Activated CD4-positive, CD25-positive, alpha-beta regulatory T cell (primary cell): ENCODE data around the gene LYZL6.
"Not testable (repeated sequence)": the region's sequence is repeated elsewhere in the genome, so short reads cannot be mapped to it uniquely, and the experiment has no call there.

Experiments used
- DNase-seq, 4 experiments: peaks; one replicate each; lab custom pipeline; 2025; lab: John Stamatoyannopoulos, UW

LYZL6 gene

DNA sequence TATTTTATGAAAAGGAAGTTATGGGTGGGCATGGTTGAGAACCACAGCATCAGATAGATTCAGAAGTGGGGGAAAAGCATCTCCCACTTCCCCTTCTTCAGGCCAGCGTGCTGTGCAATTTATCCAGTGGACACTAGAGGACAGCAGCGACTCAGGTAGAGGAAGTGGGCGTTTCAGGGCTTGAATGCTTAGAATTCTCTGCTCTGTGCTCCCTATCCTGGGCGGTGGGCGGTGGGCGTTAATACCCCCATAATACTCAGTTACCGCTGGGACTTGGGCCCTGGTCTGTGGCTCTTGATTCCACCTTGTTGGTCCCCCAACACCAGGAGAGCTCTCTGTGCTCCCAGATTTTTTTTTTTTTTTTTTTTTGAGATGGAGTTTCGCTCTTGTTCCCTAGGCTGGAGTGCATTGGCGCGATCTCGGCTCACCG lies 3.7 kb upstream of the LYZL6 start:
- peak in 3 of 4 experiments; percentile 3 to 11 (median 7) for DNase-seq

DNA sequence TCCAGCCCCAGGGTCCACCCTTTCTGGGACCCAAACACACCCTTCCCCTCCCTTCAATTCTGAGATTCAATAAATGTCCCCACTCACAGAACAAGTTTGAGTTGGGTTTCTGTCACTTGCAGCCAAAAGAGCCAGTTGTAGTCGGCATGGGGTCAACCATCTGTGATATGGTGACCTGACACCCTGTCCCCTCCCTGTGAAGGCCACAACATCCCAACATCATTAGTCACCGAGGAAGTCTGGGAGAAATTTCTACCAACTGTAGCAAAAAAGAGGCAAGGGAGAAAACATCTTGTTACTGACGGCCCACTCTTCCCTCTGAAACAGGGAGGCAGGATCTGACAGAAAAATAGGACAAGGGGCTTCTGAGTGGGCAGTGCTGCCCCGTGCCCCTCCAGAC lies 638 bp upstream of the LYZL6 start:
- no peak for DNase-seq

DNA sequence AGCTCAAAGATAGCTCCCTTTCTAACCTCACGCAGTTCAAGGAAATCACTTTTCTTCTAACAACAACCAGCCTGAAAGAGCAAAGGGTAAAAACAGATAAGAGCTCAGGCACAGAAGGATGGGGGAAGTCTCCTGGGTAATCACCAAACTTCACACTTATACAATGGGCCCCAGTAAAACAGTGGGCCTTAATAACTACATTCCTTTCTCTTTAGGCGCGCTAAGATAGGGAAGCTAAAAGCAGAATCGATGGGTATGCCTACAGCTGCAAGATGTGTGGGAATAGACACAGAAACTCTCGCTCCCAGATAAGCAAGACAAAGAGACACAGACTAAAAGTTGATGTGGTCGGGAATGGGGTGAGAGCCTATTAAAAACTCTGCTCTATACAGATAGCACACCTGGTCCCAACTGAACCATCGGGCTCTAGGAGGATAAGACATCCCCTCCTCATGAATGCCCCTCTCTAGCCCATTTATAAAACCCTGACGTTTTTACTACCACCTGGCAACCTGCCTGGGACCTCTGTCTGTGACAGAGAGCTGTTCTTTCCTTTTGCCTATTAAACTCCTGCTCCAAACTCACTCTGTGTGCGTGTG lies 826 bp downstream of the LYZL6 start:
- DNase-seq = no peak

DNA sequence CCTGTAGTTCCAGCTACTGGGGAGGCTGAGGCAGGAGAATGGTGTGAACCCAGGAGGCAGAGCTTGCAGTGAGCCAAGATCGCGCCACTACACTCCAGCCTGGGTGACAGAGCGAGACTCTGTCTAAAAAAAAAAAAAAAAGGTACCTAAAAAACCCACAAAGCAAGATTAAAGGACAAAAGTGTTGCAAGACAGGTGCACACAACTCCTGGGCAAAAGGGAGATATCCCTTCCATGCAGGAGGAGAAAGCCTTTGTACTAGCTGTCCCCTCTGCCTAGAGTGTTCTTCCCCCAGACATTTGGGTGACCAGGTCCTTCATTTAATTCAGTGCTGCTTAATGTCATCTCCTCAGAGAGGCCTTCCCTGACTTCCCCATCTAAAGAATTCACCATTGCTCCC lies 5.0 kb downstream of the LYZL6 start:
- not testable (repeated sequence) for DNase-seq

DNA sequence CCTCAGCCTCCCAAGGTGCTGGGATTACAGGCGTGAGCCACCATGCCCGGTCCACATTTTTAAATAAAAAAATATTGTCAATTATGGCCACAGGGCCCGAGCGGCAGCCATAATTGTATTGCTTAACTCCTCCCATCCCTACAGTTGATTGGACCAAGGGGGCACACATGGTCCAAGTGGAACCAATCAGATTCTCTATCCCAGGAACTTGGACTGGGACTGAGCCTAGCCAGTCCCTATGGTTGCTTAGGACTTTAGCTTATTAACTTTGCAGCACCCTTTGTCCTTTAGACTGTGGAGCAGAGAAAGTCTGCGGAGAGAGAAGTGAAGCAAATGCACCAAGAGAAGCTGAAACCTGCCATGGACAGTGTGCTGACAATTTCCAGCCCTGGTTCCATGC lies 7.5 kb downstream of the LYZL6 start:
- DNase-seq = no peak

DNA sequence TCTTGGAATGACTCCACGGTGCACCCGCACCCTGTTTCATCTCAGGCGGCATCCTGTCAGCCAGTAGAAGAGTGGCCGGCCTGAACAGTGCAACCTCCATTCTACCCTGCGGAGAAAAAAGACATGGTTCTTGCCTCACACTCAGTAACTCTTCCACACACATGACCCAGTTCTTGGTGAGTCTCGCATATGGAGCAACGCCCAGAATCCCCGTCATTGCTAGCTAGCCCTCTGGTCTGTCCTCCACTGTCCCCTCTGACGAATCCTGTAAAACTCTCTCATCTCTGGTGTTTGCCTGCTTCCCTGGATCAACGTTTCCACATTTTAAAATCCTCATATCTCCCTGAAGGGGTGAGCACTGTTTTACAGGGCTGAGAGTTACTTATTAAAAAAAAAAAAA lies 8.8 kb downstream of the LYZL6 start:
- no peak for DNase-seq

DNA sequence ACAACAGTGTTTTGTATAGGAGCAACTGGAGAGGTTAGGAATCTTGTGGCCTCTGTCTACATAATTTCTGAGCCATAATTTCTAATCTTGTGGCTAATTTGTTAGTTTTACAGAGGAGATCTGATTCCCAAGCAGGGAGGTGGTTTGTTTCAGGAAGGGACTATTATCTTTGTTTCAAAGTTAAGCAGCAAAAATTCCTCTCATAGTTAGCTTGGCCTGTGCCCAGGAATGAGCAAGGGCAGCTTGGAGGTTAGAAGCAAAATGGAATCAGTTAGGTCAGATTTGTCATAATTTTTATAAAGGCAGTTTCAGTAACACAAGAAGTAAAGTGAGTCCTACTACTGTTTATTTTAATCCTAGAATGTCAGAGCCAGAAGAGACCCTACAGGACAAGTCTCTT lies 10.9 kb downstream of the LYZL6 start:
- no peak for DNase-seq

DNA sequence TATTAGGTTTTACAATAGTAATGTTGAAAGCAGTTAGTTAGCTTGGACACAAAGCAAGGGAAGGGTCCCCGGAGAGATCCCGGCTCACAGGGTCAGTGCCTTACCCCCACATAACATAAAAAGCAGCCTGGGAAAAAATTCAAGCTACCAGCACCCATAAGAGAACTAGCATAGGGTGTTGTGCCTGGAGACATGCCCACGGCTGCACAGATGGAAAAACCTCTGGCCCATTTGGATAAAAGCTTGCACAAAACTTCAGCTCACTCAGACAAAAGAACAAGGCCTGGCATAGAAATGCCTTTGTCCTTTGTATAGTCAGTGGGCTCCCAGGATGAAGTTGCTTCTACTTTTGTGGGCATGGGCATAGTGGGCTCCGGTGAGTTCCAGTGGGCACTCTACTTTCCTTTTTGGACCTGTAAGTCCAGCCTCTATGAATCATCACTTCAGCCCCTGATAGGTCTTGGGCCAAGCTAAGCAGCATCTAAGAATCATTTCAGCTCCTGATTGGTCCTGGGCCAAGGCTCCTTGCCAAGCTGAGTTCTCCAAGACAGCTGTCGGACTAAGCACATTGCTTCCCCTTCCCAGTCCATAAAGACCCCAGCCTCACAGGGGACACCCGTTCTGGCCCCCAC lies 11.6 kb downstream of the LYZL6 start:
- no peak for DNase-seq

DNA sequence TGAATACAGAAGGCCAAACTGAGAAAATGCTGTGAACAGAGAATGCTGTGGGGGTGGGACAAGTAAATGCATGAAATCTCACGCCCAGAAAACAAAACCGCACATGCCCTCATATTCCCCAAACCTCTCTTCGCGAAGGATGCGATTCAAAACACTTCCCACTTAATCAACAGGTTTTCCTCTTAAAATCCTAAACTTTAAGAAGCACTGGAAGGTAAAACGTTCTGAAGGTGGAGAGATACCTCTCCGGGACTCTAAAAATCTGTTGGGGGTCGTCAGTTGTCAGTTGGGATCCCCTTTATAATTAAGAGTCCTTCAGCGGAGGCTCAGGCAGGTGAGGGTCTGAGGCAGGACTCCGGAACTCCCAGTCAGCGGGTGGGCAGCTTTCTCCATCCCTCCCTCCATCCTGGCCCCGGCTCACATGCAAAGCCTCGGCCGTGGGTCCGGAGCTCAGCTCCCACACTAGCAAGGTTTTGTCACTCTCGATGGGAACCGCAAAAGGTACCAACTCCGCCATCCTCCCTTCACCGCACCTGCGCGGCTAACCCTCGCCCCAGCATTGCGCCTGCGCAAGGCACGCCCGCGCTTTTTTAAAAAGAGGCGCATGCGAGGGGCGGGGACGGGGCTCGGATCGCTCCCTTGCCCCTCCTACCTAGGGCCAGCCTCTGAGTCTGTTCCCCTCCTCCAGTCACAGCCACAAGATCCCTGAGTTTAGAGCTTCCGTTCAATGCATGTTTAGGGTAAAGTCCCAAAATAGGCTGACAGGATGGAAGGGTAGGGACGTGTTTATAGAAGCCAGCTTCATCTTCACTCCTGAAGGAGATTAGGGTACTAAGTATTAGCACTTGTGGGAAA lies 13.1 kb downstream of the LYZL6 start, which contains the start of gene RDM1:
Gene RDM1, minus strand, starts transcription at position 563 of the 855 bp plus-strand sequence. Its CDS starts 46 bp downstream, at position 517.
- peak; percentile 13 to 53 (median 40) for DNase-seq

DNA sequence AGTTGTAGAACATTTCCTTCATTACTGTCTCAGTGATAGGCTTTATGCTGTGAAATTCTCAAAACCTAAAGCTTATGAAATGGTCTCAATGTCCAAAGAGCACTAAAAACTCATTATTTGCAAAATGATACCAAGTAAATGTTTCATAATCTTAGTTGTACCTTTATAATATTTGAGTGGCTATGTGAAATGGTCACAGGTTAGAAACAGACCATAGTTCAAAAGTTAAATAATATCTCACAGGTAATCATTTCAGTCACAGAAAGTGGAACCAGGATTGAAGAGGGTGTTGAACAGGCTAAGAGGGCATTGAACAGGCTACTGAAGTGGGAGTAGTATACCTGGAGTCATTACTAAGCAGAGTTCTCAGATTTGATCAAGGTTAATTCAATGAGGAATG lies 15.8 kb downstream of the LYZL6 start:
- DNase-seq = no peak

DNA sequence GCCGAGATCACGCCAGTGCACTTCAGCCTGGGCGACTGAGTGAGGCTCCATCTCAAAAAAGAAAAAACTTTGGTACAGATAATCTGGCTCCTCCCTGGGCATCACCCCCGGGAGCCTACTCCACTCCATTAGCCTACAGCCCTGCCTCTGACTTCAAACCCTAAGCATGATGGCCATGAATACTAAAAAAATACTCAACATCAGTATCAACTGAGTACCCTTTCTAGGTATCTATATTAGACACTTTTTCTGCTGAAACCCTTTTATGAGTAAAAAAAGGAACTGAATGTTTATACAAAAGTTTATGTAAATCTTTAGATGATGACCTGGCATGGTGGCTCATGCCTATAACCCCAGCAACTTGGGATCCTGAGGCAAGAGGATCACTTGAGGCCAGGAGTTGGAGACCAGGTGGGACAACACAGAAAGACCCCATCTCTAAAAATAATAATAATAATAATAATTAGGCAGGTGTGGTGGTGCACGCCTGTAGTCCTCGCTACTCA lies 19.9 kb downstream of the LYZL6 start:
- no peak for DNase-seq

DNA sequence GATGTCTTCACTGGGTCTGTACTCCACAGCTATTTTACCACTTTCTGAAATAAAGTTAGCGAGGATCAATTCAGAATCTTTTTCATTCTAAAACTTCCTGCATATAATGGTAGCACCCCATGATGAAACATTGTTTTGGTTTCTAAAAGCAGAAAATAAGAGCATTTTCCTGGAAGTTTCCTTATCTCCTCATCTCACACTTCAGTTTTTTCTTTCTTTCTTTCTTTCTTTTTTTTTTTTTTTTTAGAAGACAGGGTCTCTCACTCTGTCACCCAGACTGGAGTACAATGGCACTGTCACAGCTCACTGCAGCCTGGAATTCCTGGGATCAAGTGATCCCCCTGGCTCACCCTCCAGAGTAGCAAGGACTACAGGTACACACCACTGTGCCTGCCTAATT lies 23.3 kb downstream of the LYZL6 start:
- no peak for DNase-seq

DNA sequence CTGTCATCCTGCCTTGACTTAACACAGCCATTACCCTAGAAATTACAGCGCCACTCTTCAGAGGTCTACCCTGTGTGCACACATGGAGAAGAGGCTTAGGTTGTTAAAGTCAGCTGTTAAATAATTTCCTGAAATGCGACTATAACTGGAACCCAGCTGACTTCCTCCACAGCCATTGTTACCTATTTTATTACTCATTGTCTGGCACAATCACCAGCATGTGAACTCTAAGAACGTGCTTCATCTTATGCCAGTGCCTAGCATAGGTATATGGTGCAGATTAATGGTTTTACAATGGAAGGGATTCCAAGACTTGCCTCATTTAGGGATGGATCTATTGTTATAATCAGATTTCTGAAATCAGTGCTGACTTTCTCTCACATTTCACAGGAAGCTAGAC lies 24.8 kb downstream of the LYZL6 start:
- no peak for DNase-seq

DNA sequence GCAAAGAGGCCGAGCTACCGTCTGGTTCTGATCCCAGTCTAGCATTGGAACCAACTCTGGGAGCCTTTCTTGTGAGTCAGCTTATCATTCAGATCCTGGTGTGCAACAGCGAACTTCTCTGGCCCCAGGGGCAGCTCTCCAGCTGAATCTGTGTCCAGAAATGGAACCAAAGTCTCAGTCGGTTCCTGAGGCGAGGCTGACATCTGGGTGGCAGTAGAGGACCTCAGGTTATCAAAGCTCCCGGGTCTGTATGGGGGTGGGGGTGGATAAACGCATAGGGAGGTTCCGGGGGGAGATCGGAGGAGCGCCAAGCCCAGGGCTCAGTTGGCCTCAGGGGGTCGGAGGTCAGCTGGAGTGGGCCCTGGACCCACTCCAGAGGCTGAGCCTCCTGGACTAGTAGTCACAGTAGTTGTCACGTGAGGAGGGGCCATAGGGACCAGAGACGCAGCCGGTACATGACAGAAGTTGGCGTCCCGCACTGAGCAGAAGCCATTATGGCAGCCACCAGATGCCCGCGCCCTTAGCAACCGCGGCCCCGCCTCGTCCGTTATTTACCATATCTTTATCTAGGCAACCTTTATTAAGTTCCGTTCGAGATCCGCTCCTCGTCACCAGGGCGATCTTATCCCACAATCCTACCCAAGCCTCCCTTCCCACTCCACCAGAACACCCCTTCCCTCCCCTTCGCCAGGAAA lies 25.8 kb downstream of the LYZL6 start:
- no peak for DNase-seq

DNA sequence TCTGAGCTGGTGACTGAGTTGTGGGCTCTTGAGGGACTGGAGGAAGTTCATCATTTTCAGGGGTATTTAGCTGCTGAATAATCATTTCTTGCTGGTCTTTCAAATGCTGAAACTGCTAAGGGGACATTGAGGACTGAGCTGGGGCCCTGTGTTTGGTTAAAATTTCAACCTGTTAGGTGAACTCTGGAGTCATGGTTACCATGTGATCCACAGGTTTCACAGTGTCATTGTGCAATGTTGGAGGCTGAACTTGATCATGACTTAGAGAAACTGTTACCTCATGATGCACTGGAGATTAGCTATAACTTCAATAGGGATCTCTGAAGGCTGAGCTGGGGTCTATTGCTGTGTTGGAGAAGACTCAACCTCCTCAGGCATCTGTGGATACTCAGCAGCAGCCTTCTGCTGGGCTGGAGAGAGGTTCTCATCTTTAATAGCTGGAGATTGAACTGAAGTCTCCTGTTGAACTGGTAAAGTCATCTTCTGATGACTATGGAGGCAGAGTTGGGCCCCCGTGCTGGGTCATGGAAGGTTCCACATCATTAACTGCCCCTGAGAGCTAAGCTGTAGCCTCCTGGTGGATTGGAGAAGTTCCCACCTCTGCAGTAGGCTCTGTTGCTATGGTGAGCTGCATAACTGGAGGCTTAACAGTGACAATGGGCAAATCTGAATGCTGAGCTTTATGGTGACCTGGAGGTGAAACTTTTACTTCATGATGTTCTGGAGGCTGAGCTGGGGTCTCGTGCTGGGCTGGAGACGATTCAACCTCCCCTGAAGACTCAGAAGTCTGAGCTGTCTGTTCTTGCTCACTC lies 28.2 kb downstream of the LYZL6 start:
- no peak for DNase-seq

DNA sequence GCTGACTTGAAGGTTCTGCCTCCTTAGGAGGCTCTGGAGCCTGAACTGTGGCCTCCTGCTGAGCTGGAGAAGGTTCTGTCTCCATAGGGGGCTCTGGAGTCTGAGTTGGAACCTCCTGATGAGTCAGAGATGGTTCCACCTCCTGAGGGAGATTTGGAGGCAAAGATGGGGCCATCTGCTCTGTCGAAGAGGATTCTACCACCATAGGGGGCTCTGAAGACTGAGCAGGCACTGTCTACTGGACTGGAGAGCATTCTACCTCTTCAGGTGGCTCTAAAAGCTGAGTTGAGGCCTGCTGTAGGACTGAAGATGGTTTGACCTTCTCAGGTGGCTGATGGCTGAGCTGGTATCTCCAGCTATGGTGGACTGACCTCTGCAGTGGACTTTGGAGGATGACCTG lies 29.2 kb downstream of the LYZL6 start:
- no peak for DNase-seq

DNA sequence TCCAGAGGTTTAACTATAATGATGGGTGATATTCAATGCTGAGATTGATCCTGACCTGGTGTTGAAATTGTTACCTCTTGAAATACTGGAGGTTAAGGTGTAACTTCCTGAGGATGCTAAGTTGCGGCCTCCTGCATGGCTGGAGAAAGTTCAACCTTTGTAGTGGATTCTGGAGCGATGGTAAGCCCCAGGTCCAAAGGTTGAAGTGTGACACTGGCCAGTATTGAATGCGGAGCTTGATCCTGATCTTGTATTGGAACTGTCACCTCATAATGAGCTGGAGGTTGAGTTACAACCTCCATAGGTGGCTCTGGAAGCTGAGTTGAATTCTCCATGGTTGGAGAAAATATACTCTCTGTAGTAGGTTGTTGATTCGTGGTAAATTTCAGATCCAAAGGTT lies 29.9 kb downstream of the LYZL6 start:
- no peak for DNase-seq

DNA sequence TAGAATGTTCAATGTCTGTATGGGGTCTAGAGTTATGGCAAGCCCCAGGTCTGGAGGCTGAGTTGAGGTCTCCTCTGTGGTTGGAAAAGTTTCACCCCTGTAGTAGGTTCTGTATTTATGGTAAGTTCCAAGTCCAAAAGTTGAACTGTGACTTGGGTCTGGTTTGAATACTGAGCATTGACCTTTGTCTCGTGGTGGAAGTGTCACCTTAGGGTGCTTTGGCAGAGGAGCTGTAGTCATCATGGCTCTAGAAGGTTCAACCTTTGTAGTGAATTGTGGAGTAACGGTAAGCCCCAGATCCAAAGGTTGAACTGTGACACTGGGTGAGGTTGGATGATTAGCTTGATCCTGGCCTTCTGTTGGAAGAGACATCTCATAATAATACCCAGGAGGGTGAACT lies 30.6 kb downstream of the LYZL6 start:
- DNase-seq = no peak

DNA sequence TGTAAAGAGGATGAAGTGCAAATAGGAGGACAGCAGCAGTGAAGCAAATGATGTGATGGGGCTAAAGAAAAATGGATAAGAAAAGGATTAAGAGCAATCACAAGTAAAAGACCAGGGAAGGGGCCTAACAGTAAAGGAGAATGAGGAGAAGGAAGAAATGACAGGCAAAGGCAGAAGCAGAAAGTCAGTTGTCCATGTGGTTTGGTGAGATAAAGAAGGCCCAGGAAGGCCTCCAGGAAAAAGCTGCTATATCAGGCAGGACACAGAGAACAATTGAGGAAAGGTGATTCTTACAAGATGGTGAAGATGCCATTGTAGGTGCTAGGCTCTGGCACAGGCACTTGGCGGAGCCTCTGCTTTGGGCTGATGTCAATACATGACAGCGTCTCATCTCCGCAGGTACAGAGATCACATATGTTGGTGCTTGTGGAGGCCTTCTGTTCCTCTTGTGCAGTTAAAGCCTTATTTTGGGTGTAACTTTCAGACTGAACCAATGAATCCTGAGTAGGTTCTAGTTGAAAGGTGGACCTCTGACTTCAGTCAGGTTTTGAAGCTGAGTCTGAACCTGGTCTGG lies 31.1 kb downstream of the LYZL6 start:
- DNase-seq = no peak

DNA sequence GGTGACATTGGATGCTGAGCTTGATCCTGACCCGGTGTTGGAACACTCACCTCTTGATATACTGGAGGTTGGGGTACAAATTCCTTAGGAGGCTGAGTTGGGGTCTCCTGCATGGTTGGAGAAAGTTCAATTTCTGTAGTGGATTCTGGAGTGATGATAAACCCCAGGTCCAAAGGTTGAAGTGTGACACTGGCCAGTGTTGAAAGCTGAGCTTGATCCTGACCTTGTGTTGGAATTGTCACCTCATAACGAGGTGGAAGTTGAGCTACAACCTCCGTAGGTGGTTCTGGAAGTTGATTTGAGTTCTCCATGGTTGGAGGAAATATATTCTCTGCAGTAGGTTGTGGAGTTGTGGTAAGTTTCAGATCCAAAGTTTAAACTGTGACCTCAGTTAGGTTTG lies 34.1 kb downstream of the LYZL6 start:
- DNase-seq = no peak

DNA sequence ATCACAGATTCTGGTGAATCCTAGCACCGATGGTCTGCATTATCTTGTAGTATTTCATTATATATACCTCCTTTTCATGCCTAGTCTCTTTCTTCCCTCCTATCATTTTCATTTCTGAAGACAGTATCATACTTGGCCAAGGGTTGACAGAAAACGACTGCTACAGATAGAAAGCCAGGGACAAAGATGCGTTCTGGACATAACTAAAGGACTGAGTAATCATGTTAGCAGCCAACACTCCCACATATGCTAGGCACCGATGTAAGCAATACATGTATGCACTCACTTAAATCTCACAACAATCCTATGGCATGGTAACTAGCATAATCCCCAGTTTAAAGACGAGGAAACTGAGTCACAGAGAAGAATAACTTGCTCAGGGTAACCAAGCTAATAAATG lies 35.8 kb downstream of the LYZL6 start:
- no peak for DNase-seq
